HepG2 (cell line): ENCODE results near the gene PEX5L. TPM values are rescaled to one million over a fixed set of nuclear protein-coding genes. Genes with fewer than 3 reads are reported as not detected.

Experiments
- ATAC-seq: fragments of 200-7000 bp; cut with Tn5 transposase; 3 replicates; pipeline ENCODE4 v1.9.1; 2020; ENCODE audit warnings: mild to moderate bottlenecking, moderate library complexity
- BruUV-seq: library from RNA; stranded (reverse); fragments of 400-500 nt; replicated peaks from 2 replicates; lab custom pipeline; 2021; lab: Mats Ljungman, UMichigan
- CTCF ChIA-PET: fragments of 300-600 bp; formaldehyde crosslinking; extraction: SDS; loops from one replicate; lab custom pipeline; 2021; ENCODE audit warnings: low total read pairs, inconsistent platforms, low intra/inter-chr PET ratio; lab: Yijun Ruan, JAX
- POLR2A ChIA-PET: fragments of 350-600 bp; sonication (Branson Sonifier 250); formaldehyde crosslinking; loops from one replicate; lab custom pipeline; 2020; ENCODE audit warnings: antibody characterized with exemption, inconsistent platforms; lab: Yijun Ruan, JAX
- DNase-seq: peaks from one replicate; pipeline ENCODE4 v3.0.0-alpha.2; 2015; ENCODE audit warnings: low spot score
- FAIRE-seq: peaks from 3 replicates; lab custom pipeline; 2011; peaks lifted over from hg19 to GRCh38; lab: Jason Lieb, UNC
- H2AFZ ChIP-seq: one replicate; pipeline ENCODE4 v1.6.1; 2011; ENCODE audit warnings: low read length, inconsistent platforms
- H3K27ac ChIP-seq: fragments of 300-600 bp; 3 replicates; pipeline ENCODE4 v1.8.0; 2011; ENCODE audit warnings: mixed run types, mild to moderate bottlenecking, mixed read lengths, low read length, inconsistent platforms; ENCODE audit not compliant: insufficient read depth; ENCODE audit errors: extremely low read length
- H3K27me3 ChIP-seq, 2 experiments: fragments of 200-600 bp in 1 of 2; 2 replicates in 1 of 2; 3 replicates in 1 of 2; pipeline versions ENCODE4 v1.6.0 to v1.8.0; 2011; ENCODE audit warnings: low read length in 2 of 2, mild to moderate bottlenecking in 2 of 2, moderate library complexity in 2 of 2, inconsistent platforms in 1 of 2; ENCODE audit not compliant: insufficient read depth in 2 of 2, control insufficient read depth in 1 of 2
- H3K36me3 ChIP-seq, 2 experiments: fragments of 200-600 bp in 1 of 2; replicated peaks in 1 of 2; 2 replicates in 1 of 2; 3 replicates in 1 of 2; pipeline versions ENCODE4 v1.5.1 to v1.8.0; 2011; ENCODE audit warnings: low read length in 2 of 2, inconsistent platforms in 1 of 2; ENCODE audit not compliant: insufficient read depth in 2 of 2, control insufficient read depth in 1 of 2
- H3K4me1 ChIP-seq: 2 replicates; pipeline ENCODE4 v1.5.1; 2012; ENCODE audit warnings: low read length, inconsistent platforms; ENCODE audit not compliant: insufficient read depth
- H3K4me2 ChIP-seq: 2 replicates; pipeline ENCODE4 v1.6.0; 2011; ENCODE audit warnings: low read depth, low read length, inconsistent platforms
- H3K4me3 ChIP-seq, 3 experiments: fragments of 200-600 bp in 1 of 3; sonication (generic), shearing (Covaris generic) in 1 of 3; replicated peaks in 1 of 3; 2 replicates each; pipeline ENCODE4 v1.5.1; 2011 to 2016; ENCODE audit warnings: low read length in 3 of 3, inconsistent platforms in 2 of 3, low read depth in 2 of 3, mild to moderate bottlenecking in 2 of 3, control low read depth in 1 of 3, mixed read lengths in 1 of 3; ENCODE audit not compliant: insufficient read depth in 1 of 3
- H3K79me2 ChIP-seq: one replicate; pipeline ENCODE4 v1.6.1; 2011; ENCODE audit warnings: low read length, inconsistent platforms; ENCODE audit not compliant: insufficient read depth
- H3K9ac ChIP-seq: 2 replicates; pipeline ENCODE4 v1.6.0; 2011; ENCODE audit warnings: mild to moderate bottlenecking, low read depth, low read length, inconsistent platforms; ENCODE audit not compliant: insufficient read depth
- H3K9me3 ChIP-seq: 2 replicates; pipeline ENCODE4 v1.5.1; 2012; ENCODE audit warnings: mild to moderate bottlenecking, low read length
- H4K20me1 ChIP-seq: 2 replicates; pipeline ENCODE4 v1.6.0; 2011; ENCODE audit warnings: inconsistent platforms, mild to moderate bottlenecking, low read length, moderate library complexity; ENCODE audit not compliant: insufficient read depth
- AGO2 ChIP-seq: fragments of 200-400 bp; formaldehyde crosslinking; optimal IDR thresholded peaks from 2 replicates; pipeline ENCODE3; 2017; ENCODE audit warnings: mild to moderate bottlenecking, low read depth, low read length, moderate library complexity
- FOSL1 ChIP-seq: sonication (generic); formaldehyde crosslinking; IDR thresholded peaks from 2 replicates; pipeline ENCODE4 v1.9.0; 2021; ENCODE audit warnings: missing genetic modification reagents, borderline replicate concordance
- GMEB1 ChIP-seq: sonication (generic); formaldehyde crosslinking; IDR thresholded peaks from 2 replicates; pipeline ENCODE4 v1.5.1; 2020; ENCODE audit warnings: missing genetic modification reagents, mild to moderate bottlenecking, borderline replicate concordance
- HDAC6 ChIP-seq: fragments of 200-600 bp; sonication (generic); IDR thresholded peaks from 2 replicates; pipeline ENCODE4 v1.7.0; 2017; ENCODE audit warnings: mild to moderate bottlenecking, antibody characterized with exemption, low read length, low read depth
- IKZF4 ChIP-seq: sonication (generic); formaldehyde crosslinking; IDR thresholded peaks from 2 replicates; pipeline ENCODE4 v1.5.1; 2020; ENCODE audit warnings: borderline replicate concordance, mild to moderate bottlenecking, low read depth, missing genetic modification reagents; ENCODE audit errors: not compliant biosample characterization
- IRF2 ChIP-seq: IDR thresholded peaks from 2 replicates; pipeline ENCODE4 v1.6.1; 2018; ENCODE audit warnings: missing genetic modification reagents, missing compliant biosample characterization
- KLF15 ChIP-seq: sonication (generic); formaldehyde crosslinking; IDR thresholded peaks from 2 replicates; pipeline ENCODE4 v1.8.1; 2023; ENCODE audit warnings: borderline replicate concordance, mild to moderate bottlenecking, inconsistent platforms, missing genetic modification reagents, mixed read lengths
- TCF12 ChIP-seq, 2 experiments: fragments of 450-650 bp in 1 of 2; sonication (generic) in 1 of 2; formaldehyde crosslinking in 1 of 2; IDR thresholded peaks; 2 replicates each; pipeline versions ENCODE4 v1.6.1 to v1.8.0; 2017 to 2022; ENCODE audit warnings: antibody characterized with exemption in 1 of 2, mild to moderate bottlenecking in 1 of 2, missing genetic modification reagents in 1 of 2, moderate library complexity in 1 of 2
- XBP1 ChIP-seq: sonication (generic); formaldehyde crosslinking; IDR thresholded peaks from 2 replicates; pipeline ENCODE4 v1.5.0; 2020; ENCODE audit warnings: missing genetic modification reagents
- YEATS4 ChIP-seq: sonication (generic); formaldehyde crosslinking; IDR thresholded peaks from 2 replicates; pipeline ENCODE4 v1.4.0; 2020; ENCODE audit warnings: missing genetic modification reagents, borderline replicate concordance
- ZBTB25 ChIP-seq: IDR thresholded peaks from 2 replicates; pipeline ENCODE4 v1.6.1; 2018; ENCODE audit warnings: missing genetic modification reagents
- ZNF264 ChIP-seq: sonication (generic); formaldehyde crosslinking; IDR thresholded peaks from 2 replicates; pipeline ENCODE4 v1.4.0; 2020; ENCODE audit warnings: missing genetic modification reagents
- ZNF337 ChIP-seq: sonication (generic); formaldehyde crosslinking; IDR thresholded peaks from 2 replicates; pipeline ENCODE4 v1.5.1; 2020; ENCODE audit warnings: missing genetic modification reagents, low read depth, mild to moderate bottlenecking, borderline replicate concordance
- ZNF572 ChIP-seq: sonication (generic); formaldehyde crosslinking; IDR thresholded peaks from 2 replicates; pipeline ENCODE4 v1.5.1; 2020; ENCODE audit warnings: mild to moderate bottlenecking, missing genetic modification reagents
- ZNF761 ChIP-seq: sonication (generic); formaldehyde crosslinking; conservative IDR thresholded peaks from 2 replicates; pipeline ENCODE4 v1.4.0; 2020; ENCODE audit warnings: mild to moderate bottlenecking, missing genetic modification reagents
- ZNF788 ChIP-seq: sonication (generic); formaldehyde crosslinking; IDR thresholded peaks from 2 replicates; pipeline ENCODE4 v1.5.0; 2020; ENCODE audit warnings: mild to moderate bottlenecking, missing genetic modification reagents, borderline replicate concordance
- WGBS: methylation state at CpG from one replicate; pipeline ENCODE4 v1.1.6; 2017; ENCODE audit warnings: low lambda C conversion rate; 5-methylcytosine and 5-hydroxymethylcytosine counted together
- in situ Hi-C: cut with HindIII; loops from 2 replicates; pipeline ENCODE4 v1.10.0; 2017; ENCODE audit warnings: low pct_unique_long_range_greater_than_20kb; ENCODE audit not compliant: extremely low pct_ligation_motif_present
- intact Hi-C: fragments of 100-400 bp; cut with micrococcal nuclease; formaldehyde crosslinking; loops from one replicate; pipeline ENCODE4 v1.10.0; 2022; ENCODE audit not compliant: unreplicated experiment
- polyA plus RNA-seq, 8 experiments: library from polyadenylated mRNA; depleted of rRNA in 3 of 8; stranded (reverse) in 7 of 8; unstranded in 1 of 8; fragments of >200 nt; fragmentation: Illumina TruSeq in 4 of 8; extraction: Trizol in 4 of 8; gene quantifications; 2 replicates each; pipeline versions ENCODE4 v1.2.1 to v1.2.3, GENCODE V29; 2011 to 2016; ENCODE audit warnings: low read depth in 4 of 8, missing spikeins in 1 of 8, mixed read lengths in 1 of 8; ENCODE audit not compliant: insufficient read depth in 1 of 8
- total RNA-seq, 5 experiments: library from RNA; depleted of rRNA; stranded (reverse); fragments of >200 nt; fragmentation: Illumina TruSeq; extraction: Trizol; gene quantifications; 2 replicates each; pipeline ENCODE4 v1.2.3, GENCODE V29; 2016; ENCODE audit warnings: low read depth in 1 of 5
- TF ChIP-seq, protein P1 (sequence below), 2 experiments: fragments of 450-650 bp in 1 of 2; sonication (generic) in 1 of 2; formaldehyde crosslinking; IDR thresholded peaks; 2 replicates each; pipeline versions ENCODE4 v1.5.0 to v1.8.0; 2020 to 2022; ENCODE audit warnings: mild to moderate bottlenecking in 1 of 2, missing genetic modification reagents in 1 of 2
- TF ChIP-seq, protein P2 (sequence below): sonication (generic); formaldehyde crosslinking; conservative IDR thresholded peaks from 2 replicates; pipeline ENCODE4 v1.8.0; 2022; ENCODE audit warnings: low read depth, missing genetic modification reagents

Gene PEX5L
- total and polyA plus RNA-seq, 2 of the 13 experiments (the other 11 are each of a cell fraction or from before 2014, with no cell fraction given) = not detected

DNA sequence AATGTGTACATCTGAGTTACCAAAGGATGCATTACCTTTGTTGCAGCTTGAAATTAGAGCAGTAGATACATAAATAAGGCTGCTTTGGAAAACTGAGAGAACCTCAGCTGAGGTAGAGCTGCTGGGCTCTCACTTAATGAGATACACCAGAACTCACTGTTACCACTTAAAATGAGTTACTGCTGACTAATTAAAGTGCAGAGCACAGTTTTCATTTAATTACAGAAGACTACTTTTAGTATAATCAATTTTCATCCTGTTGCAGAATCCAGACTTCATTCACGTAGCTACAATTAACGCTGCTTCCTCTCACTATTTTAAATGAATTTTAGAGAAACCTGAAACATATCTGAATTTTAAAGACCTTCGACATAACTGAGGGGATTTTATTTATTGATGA, 214.4 kb downstream of the PEX5L start (continued):
- TF ChIP-seq ZBTB25 (CRISPR knock-in tag) = no peak

DNA sequence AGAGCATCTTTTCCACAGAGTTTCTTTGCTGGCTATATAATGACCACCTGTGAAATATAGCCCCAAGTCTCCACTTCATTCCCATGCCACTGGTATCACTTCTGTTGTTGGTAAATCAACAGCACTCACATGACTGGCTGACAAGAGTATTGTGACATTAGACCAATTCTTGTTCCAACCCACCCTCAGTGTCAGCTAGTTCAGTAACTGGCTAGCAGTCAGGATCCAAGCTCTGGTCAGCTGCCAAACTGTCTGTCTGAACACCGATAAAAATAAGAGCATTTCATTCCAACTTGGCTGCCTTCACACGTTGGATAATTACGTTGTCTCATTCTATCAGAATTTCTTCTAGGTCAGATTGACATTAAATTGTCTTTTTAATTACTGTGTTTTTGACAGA, 217.4 kb downstream of the PEX5L start:
- Histone ChIP-seq H3K9ac (no peak overlapping the region), H4K20me1 (no peaks in the 10 kb centered on the region), H3K4me3 (no peak overlapping the region), H3K9me3 (no peaks in the 10 kb centered on the region), H3K27ac (no peak overlapping the region), H3K27me3 (peaks cover 0 to 10% of the 10 kb centered on the region in 2 experiments; a peak in 1 of 5 replicates), H3K4me1 (no peaks in the 10 kb centered on the region), H3K4me2 (no peak overlapping the region), H2AFZ (no peak overlapping the region), H3K36me3 (no peaks in the 10 kb centered on the region), H3K79me2 (no peaks in the 10 kb centered on the region)
- intact Hi-C loops (no loop called here), in situ Hi-C loops (loop anchor here (25.0 kb wide), 1 partner anchor 768 kb away; no protein-coding TSS in a partner anchor)
- WGBS = 0% methylated on average over 3 of the region's 3 CpGs
- ATAC-seq (no peak), FAIRE-seq (no peak), DNase-seq (no peak)
- POLR2A ChIA-PET = no interaction called here
- no TSS peak for BruUV-seq
- CTCF ChIA-PET = no interaction called here
- TF ChIP-seq ZNF572 (CRISPR knock-in tag) = no peak
- TF ChIP-seq XBP1 (CRISPR knock-in tag) = no peak
- TF ChIP-seq, protein P1, sequence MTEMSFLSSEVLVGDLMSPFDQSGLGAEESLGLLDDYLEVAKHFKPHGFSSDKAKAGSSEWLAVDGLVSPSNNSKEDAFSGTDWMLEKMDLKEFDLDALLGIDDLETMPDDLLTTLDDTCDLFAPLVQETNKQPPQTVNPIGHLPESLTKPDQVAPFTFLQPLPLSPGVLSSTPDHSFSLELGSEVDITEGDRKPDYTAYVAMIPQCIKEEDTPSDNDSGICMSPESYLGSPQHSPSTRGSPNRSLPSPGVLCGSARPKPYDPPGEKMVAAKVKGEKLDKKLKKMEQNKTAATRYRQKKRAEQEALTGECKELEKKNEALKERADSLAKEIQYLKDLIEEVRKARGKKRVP (CRISPR knock-in tag; IDR thresholded peaks at IDR 0.05) = no peak
- no peak for TF ChIP-seq ZNF761
- TF ChIP-seq FOSL1 = no peak
- no peak for TF ChIP-seq ZNF337 (CRISPR knock-in tag)
- no peak for TF ChIP-seq YEATS4 (CRISPR knock-in tag)
- TF ChIP-seq KLF15 (CRISPR knock-in tag) = no peak
- no peak for TF ChIP-seq ZNF788 (CRISPR knock-in tag)
- no peak for TF ChIP-seq TCF12 (IDR thresholded peaks at IDR 0.05)
- TF ChIP-seq TCF12 (CRISPR knock-in tag; IDR thresholded peaks at IDR 0.05) = no peak
- no peak for TF ChIP-seq GMEB1 (CRISPR knock-in tag)
- TF ChIP-seq, protein P2, sequence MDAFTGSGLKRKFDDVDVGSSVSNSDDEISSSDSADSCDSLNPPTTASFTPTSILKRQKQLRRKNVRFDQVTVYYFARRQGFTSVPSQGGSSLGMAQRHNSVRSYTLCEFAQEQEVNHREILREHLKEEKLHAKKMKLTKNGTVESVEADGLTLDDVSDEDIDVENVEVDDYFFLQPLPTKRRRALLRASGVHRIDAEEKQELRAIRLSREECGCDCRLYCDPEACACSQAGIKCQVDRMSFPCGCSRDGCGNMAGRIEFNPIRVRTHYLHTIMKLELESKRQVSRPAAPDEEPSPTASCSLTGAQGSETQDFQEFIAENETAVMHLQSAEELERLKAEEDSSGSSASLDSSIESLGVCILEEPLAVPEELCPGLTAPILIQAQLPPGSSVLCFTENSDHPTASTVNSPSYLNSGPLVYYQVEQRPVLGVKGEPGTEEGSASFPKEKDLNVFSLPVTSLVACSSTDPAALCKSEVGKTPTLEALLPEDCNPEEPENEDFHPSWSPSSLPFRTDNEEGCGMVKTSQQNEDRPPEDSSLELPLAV (CRISPR knock-in tag) = no peak
- TF ChIP-seq IKZF4 (CRISPR knock-in tag) = no peak
- TF ChIP-seq ZNF264 (CRISPR knock-in tag) = no peak
- no peak for TF ChIP-seq AGO2
- TF ChIP-seq HDAC6 = no peak
- no peak for TF ChIP-seq IRF2 (CRISPR knock-in tag)
